Fibroblast of lung (primary cell): ENCODE data around the gene ZNF552. TPM values are rescaled to one million over a fixed set of nuclear protein-coding genes. Genes with fewer than 3 reads are reported as not detected.

Source experiments
- DNase-seq, 2 donors: peaks; one replicate each; pipeline versions ENCODE4 v3.0.0 to v3.0.0-alpha.2; 2010; ENCODE audit warnings: low read depth in 2 of 2
- H2AFZ ChIP-seq: 2 replicates; pipeline ENCODE4 v1.5.1; 2012; ENCODE audit warnings: low read length, control low read depth, inconsistent platforms
- H3K27ac ChIP-seq: 2 replicates; pipeline ENCODE4 v1.5.1; 2011; ENCODE audit warnings: low read length, control low read depth; ENCODE audit not compliant: insufficient read depth
- H3K27me3 ChIP-seq: 2 replicates; pipeline ENCODE4 v1.5.1; 2011; ENCODE audit warnings: mild to moderate bottlenecking, low read length; ENCODE audit not compliant: control insufficient read depth, insufficient read depth
- H3K36me3 ChIP-seq: 2 replicates; pipeline ENCODE4 v1.5.1; 2011; ENCODE audit warnings: low read length; ENCODE audit not compliant: control insufficient read depth, insufficient read depth
- H3K4me1 ChIP-seq: 2 replicates; pipeline ENCODE4 v1.5.1; 2011; ENCODE audit warnings: low read length; ENCODE audit not compliant: control insufficient read depth, insufficient read depth; ENCODE audit errors: extremely low read depth
- H3K4me2 ChIP-seq: 2 replicates; pipeline ENCODE4 v1.5.1; 2011; ENCODE audit warnings: low read length, control low read depth; ENCODE audit not compliant: insufficient read depth; ENCODE audit errors: extremely low read depth
- H3K4me3 ChIP-seq, 4 experiments: fragments of 200-600 bp in 1 of 4; sonication (generic) in 1 of 4; replicated peaks in 1 of 4; 2 replicates each; pipeline ENCODE4 v1.5.1; 2011 to 2016; ENCODE audit warnings: low read length in 4 of 4, low read depth in 3 of 4, mild to moderate bottlenecking in 3 of 4, control low read depth in 2 of 4, inconsistent platforms in 1 of 4, mixed read lengths in 1 of 4; ENCODE audit not compliant: insufficient read depth in 1 of 4; ENCODE audit errors: control extremely low read depth in 1 of 4
- H3K79me2 ChIP-seq: 2 replicates; pipeline ENCODE4 v1.5.1; 2012; ENCODE audit warnings: mild to moderate bottlenecking, low read length, inconsistent platforms; ENCODE audit not compliant: control insufficient read depth, insufficient read depth
- H3K9ac ChIP-seq: 2 replicates; pipeline ENCODE4 v1.5.1; 2011; ENCODE audit warnings: mild to moderate bottlenecking, low read length, control low read depth; ENCODE audit not compliant: insufficient read depth
- H3K9me3 ChIP-seq: 2 replicates; pipeline ENCODE4 v1.5.1; 2012; ENCODE audit warnings: low read depth, low read length; ENCODE audit not compliant: control insufficient read depth, insufficient read depth
- H4K20me1 ChIP-seq: 2 replicates; pipeline ENCODE4 v1.5.1; 2011; ENCODE audit warnings: low read length; ENCODE audit not compliant: control insufficient read depth, insufficient read depth; ENCODE audit errors: extremely low read depth
- CTCF ChIP-seq, 2 donors: IDR thresholded peaks in 1 of 2; conservative IDR thresholded peaks in 1 of 2; 1 replicate in 1 of 2; 2 replicates in 1 of 2; pipeline ENCODE4 v1.5.1; 2011 to 2012; ENCODE audit warnings: low read length in 2 of 2, control low read depth in 1 of 2, inconsistent platforms in 1 of 2, low read depth in 1 of 2, mild to moderate bottlenecking in 1 of 2
- EZH2 ChIP-seq: IDR thresholded peaks from 2 replicates; pipeline ENCODE4 v1.5.1; 2012; ENCODE audit warnings: low read length, control low read depth, mild to moderate bottlenecking; ENCODE audit errors: missing control alignments
- polyA plus RNA-seq, 2 donors: library from polyadenylated mRNA; depleted of rRNA in 1 of 2; stranded (reverse) in 1 of 2; unstranded in 1 of 2; fragments of >200 nt; gene quantifications; 2 replicates each; pipeline ENCODE4 v1.2.1, GENCODE V29; 2011 to 2012; ENCODE audit warnings: missing spikeins in 1 of 2
- total RNA-seq: library from RNA; depleted of rRNA; stranded (reverse); fragments of >200 nt; gene quantifications from 2 replicates; pipeline ENCODE4 v1.2.1, GENCODE V29; 2014

Gene ZNF552
- total and polyA plus RNA-seq, 2 donors (not counting 1 experiment from before 2014, with no cell fraction given) = 1.9 to 3.8 TPM

GRCh38 chr19:57773488-57773887 lies 41.2 kb downstream of the ZNF552 start:
- Histone ChIP-seq H3K27me3 (no peaks in the 10 kb centered on the region), H4K20me1 (no peaks in the 10 kb centered on the region), H3K4me2 (no peak overlapping the region), H3K9ac (no peak overlapping the region), H3K4me1 (no peaks in the 10 kb centered on the region), H3K27ac (no peak overlapping the region), H2AFZ (no peak overlapping the region), H3K9me3 (peaks cover 2% of the 10 kb centered on the region), H3K36me3 (peaks cover 10% of the 10 kb centered on the region), H3K79me2 (peaks cover 56% of the 10 kb centered on the region), H3K4me3 (no peak overlapping the region)
- TF ChIP-seq EZH2 = no peak
- no peak for TF ChIP-seq CTCF (conservative IDR thresholded peaks at IDR 0.05 in 1 of 2, IDR thresholded peaks at IDR 0.05 in 1 of 2; ENCODE audit: low read depth in 1 of 2, low read length in 2 of 2)
- no peak for DNase-seq

- no peaks in the 10 kb centered on the region for H3K27me3 ChIP-seq
- H3K9me3 ChIP-seq = no peaks in the 10 kb centered on the region
- no peak overlapping the region for H2AFZ ChIP-seq
- H4K20me1 ChIP-seq = no peaks in the 10 kb centered on the region
- no peak overlapping the region for H3K4me3 ChIP-seq
- H3K36me3 ChIP-seq = peaks cover 5% of the 10 kb centered on the region
- H3K27ac ChIP-seq = no peak overlapping the region
- no peaks in the 10 kb centered on the region for H3K4me1 ChIP-seq
- H3K79me2 ChIP-seq = peaks cover 48% of the 10 kb centered on the region
- no peak overlapping the region for H3K4me2 ChIP-seq
- H3K9ac ChIP-seq = no peak overlapping the region
- TF ChIP-seq EZH2 (no peak), CTCF (conservative IDR thresholded peaks at IDR 0.05 in 1 of 2, IDR thresholded peaks at IDR 0.05 in 1 of 2; ENCODE audit: low read depth in 1 of 2, low read length in 2 of 2) (no peak)
- DNase-seq = no peak
Measured at GRCh38 chr19:57771417-57771816, 43.3 kb downstream of the ZNF552 start.

- Histone ChIP-seq H3K27ac (peak within 1 kb of the TSS; percentile 50), H4K20me1 (no peaks in the 10 kb centered on the region), H3K36me3 (peaks cover 5% of the 10 kb centered on the region), H3K9me3 (no peaks in the 10 kb centered on the region), H3K4me1 (no peaks in the 10 kb centered on the region), H3K27me3 (no peaks in the 10 kb centered on the region), H3K4me3 (peak within 1 kb of the TSS; percentile 45 to 75 (median 72)), H3K4me2 (peak within 1 kb of the TSS; percentile 87), H3K9ac (peak within 1 kb of the TSS; percentile 76), H2AFZ (peak within 1 kb of the TSS; percentile 87), H3K79me2 (peaks cover 33% of the 10 kb centered on the region)
- no peak for TF ChIP-seq EZH2
- TF ChIP-seq CTCF (conservative IDR thresholded peaks at IDR 0.05 in 1 of 2, IDR thresholded peaks at IDR 0.05 in 1 of 2; ENCODE audit: low read depth in 1 of 2, low read length in 2 of 2) = no peak
- DNase-seq = peak; percentile 93 to 94
Measured at GRCh38 chr19:57769345-57770131, 45.2 kb downstream of the ZNF552 start, which contains the start of gene ZNF586. Gene ZNF586, plus strand, starts transcription at chr19:57769676. Its CDS starts 167 bp downstream, at chr19:57769843.
